ENCODE data around the gene LHB.
A peak's percentile ranks its signal among the peaks of the same experiment; 100 is the strongest.

Gene LHB

GRCh38 chr19:49004964-49005614 lies 11.8 kb downstream of the LHB start:
- TF ChIP-seq CEBPB (IDR thresholded peaks at IDR 0.05) (no peak), EP300 (IDR thresholded peaks at IDR 0.05; ENCODE audit: borderline replicate concordance) (no peak), YY1 (IDR thresholded peaks at IDR 0.05; ENCODE audit: low read depth) (no peak), ZBTB7A (IDR thresholded peaks at IDR 0.05; ENCODE audit: low read depth) (no peak), TAF1 (IDR thresholded peaks at IDR 0.05; ENCODE audit: low read depth) (no peak), CREB1 (IDR thresholded peaks at IDR 0.05; ENCODE audit: low read depth) (no peak), TCF12 (IDR thresholded peaks at IDR 0.05; ENCODE audit: low read depth) (no peak), FOXM1 (IDR thresholded peaks at IDR 0.05; ENCODE audit: borderline replicate concordance, low read depth) (no peak), NFIC (IDR thresholded peaks at IDR 0.05) (no peak), MAX (IDR thresholded peaks at IDR 0.05) (no peak), RAD21 (IDR thresholded peaks at IDR 0.05; ENCODE audit: low read depth) (no peak), EGR1 (IDR thresholded peaks at IDR 0.05) (no peak)

GRCh38 chr19:49004133-49004532 lies 12.8 kb downstream of the LHB start:
- TF ChIP-seq TAF1 (IDR thresholded peaks at IDR 0.05; ENCODE audit: low read depth) (no peak), CEBPB (IDR thresholded peaks at IDR 0.05) (no peak), EP300 (IDR thresholded peaks at IDR 0.05; ENCODE audit: borderline replicate concordance) (no peak), EGR1 (IDR thresholded peaks at IDR 0.05) (no peak), YY1 (IDR thresholded peaks at IDR 0.05; ENCODE audit: low read depth) (no peak)

GRCh38 chr19:48999481-49000325 lies 17.2 kb downstream of the LHB start:
- TF ChIP-seq RAD21 (IDR thresholded peaks at IDR 0.05; ENCODE audit: low read depth), result peak; percentile 42; the same call in 1 of the 2 replicates
- no peak for TF ChIP-seq FOXM1 (IDR thresholded peaks at IDR 0.05; ENCODE audit: borderline replicate concordance, low read depth)

- TF ChIP-seq USF1 (IDR thresholded peaks at IDR 0.05) (no peak), RAD21 (IDR thresholded peaks at IDR 0.05; ENCODE audit: low read depth) (peak; percentile 46; the same call in 1 of the 2 replicates)
These were observed 18.9 kb downstream of the LHB start for GRCh38 chr19:48997972-48998371.

GRCh38 chr19:48994035-48994386 lies 22.9 kb downstream of the LHB start:
- TF ChIP-seq YY1 (IDR thresholded peaks at IDR 0.05; ENCODE audit: low read depth), result no peak
- no peak for TF ChIP-seq TAF1 (IDR thresholded peaks at IDR 0.05; ENCODE audit: low read depth)
- TF ChIP-seq REST (IDR thresholded peaks at IDR 0.05; ENCODE audit: low read depth), result no peak
- TF ChIP-seq MAX (IDR thresholded peaks at IDR 0.05), result no peak
- TF ChIP-seq CEBPB (IDR thresholded peaks at IDR 0.05), result no peak
- TF ChIP-seq USF1 (IDR thresholded peaks at IDR 0.05), result no peak
- TF ChIP-seq FOXM1 (IDR thresholded peaks at IDR 0.05; ENCODE audit: borderline replicate concordance, low read depth), result no peak
- TF ChIP-seq TEAD4 (IDR thresholded peaks at IDR 0.05), result no peak
- TF ChIP-seq NFIC (IDR thresholded peaks at IDR 0.05), result no peak
- no peak for TF ChIP-seq TCF12 (IDR thresholded peaks at IDR 0.05; ENCODE audit: low read depth)
- TF ChIP-seq ZBTB7A (IDR thresholded peaks at IDR 0.05; ENCODE audit: low read depth), result no peak
- no peak for TF ChIP-seq CREB1 (IDR thresholded peaks at IDR 0.05; ENCODE audit: low read depth)
- TF ChIP-seq EGR1 (IDR thresholded peaks at IDR 0.05), result no peak
- TF ChIP-seq EP300 (IDR thresholded peaks at IDR 0.05; ENCODE audit: borderline replicate concordance), result no peak
- no peak for TF ChIP-seq RAD21 (IDR thresholded peaks at IDR 0.05; ENCODE audit: low read depth)

GRCh38 chr19:48993175-48994034 lies 23.5 kb downstream of the LHB start, which contains the start of the genes GYS1 and RUVBL2:
Gene GYS1, minus strand, starts transcription at chr19:48993309. Its CDS starts 197 bp downstream, at chr19:48993112.
Gene RUVBL2, plus strand, starts transcription at chr19:48993887. Its CDS starts 25 bp downstream, at chr19:48993912.
- no peak for TF ChIP-seq TEAD4 (IDR thresholded peaks at IDR 0.05)
- TF ChIP-seq TCF12 (IDR thresholded peaks at IDR 0.05; ENCODE audit: low read depth), result no peak
- no peak for TF ChIP-seq FOXM1 (IDR thresholded peaks at IDR 0.05; ENCODE audit: borderline replicate concordance, low read depth)
- TF ChIP-seq TAF1 (IDR thresholded peaks at IDR 0.05; ENCODE audit: low read depth), result peak; percentile 85
- TF ChIP-seq YY1 (IDR thresholded peaks at IDR 0.05; ENCODE audit: low read depth), result peak; percentile 91
- peak; percentile 82 for TF ChIP-seq MAX (IDR thresholded peaks at IDR 0.05)
- peak; percentile 50; the same call in 1 of the 2 replicates for TF ChIP-seq CREB1 (IDR thresholded peaks at IDR 0.05; ENCODE audit: low read depth)
- no peak for TF ChIP-seq REST (IDR thresholded peaks at IDR 0.05; ENCODE audit: low read depth)
- TF ChIP-seq USF1 (IDR thresholded peaks at IDR 0.05), result no peak
- peak; percentile 83 for TF ChIP-seq CEBPB (IDR thresholded peaks at IDR 0.05)
- no peak for TF ChIP-seq NFIC (IDR thresholded peaks at IDR 0.05)
- peak; percentile 10; the same call in 1 of the 2 replicates for TF ChIP-seq RAD21 (IDR thresholded peaks at IDR 0.05; ENCODE audit: low read depth)
- no peak for TF ChIP-seq EP300 (IDR thresholded peaks at IDR 0.05; ENCODE audit: borderline replicate concordance)
- peak; percentile 34; the same call in 1 of the 2 replicates for TF ChIP-seq EGR1 (IDR thresholded peaks at IDR 0.05)
- TF ChIP-seq ZBTB7A (IDR thresholded peaks at IDR 0.05; ENCODE audit: low read depth), result peak; percentile 86
